Thyroid gland (tissue), 4 donors: ENCODE results near the gene ARL15. TPM values are rescaled to one million over a fixed set of nuclear protein-coding genes. Genes with fewer than 3 reads are reported as not detected.

Source experiments
- DNase-seq, 2 donors: peaks; one replicate each; pipeline ENCODE4 v3.0.0-alpha.2; 2019
- H3K27ac ChIP-seq, 3 donors: fragments of 200-600 bp; sonication (generic); 1 replicate in 2 of 3; 2 replicates in 1 of 3; pipeline ENCODE4 v1.5.1; 2016 to 2019; ENCODE audit warnings: mild to moderate bottlenecking in 1 of 3, moderate library complexity in 1 of 3
- H3K27me3 ChIP-seq: fragments of 200-600 bp; sonication (generic); one replicate; pipeline ENCODE4 v1.5.1; 2019
- H3K36me3 ChIP-seq, 2 donors: fragments of 200-600 bp; sonication (generic); one replicate each; pipeline ENCODE4 v1.5.1; 2016 to 2019
- H3K4me1 ChIP-seq, 2 donors: fragments of 200-600 bp; sonication (generic); one replicate each; pipeline ENCODE4 v1.5.1; 2017 to 2019
- H3K4me3 ChIP-seq, 3 donors: fragments of 200-600 bp; sonication (generic); replicated peaks in 1 of 3; 1 replicate in 2 of 3; 2 replicates in 1 of 3; pipeline ENCODE4 v1.5.1; 2016; ENCODE audit warnings: mild to moderate bottlenecking in 1 of 3
- H3K9me3 ChIP-seq: fragments of 200-600 bp; sonication (generic); one replicate; pipeline ENCODE4 v1.5.1; 2017
- CTCF ChIP-seq, 6 experiments: fragments of 200-600 bp in 3 of 6; fragments of 450-650 bp in 3 of 6; sonication (generic) in 3 of 6; IDR thresholded peaks; one replicate each; pipeline ENCODE4 v1.5.1; 2016 to 2019; ENCODE audit warnings: antibody characterized with exemption in 6 of 6, mild to moderate bottlenecking in 2 of 6, inconsistent platforms in 1 of 6, moderate library complexity in 1 of 6
- POLR2A ChIP-seq, 2 donors: fragments of 450-650 bp; IDR thresholded peaks; one replicate each; pipeline ENCODE4 v1.6.1; 2017; ENCODE audit warnings: antibody characterized with exemption in 2 of 2, mild to moderate bottlenecking in 2 of 2, moderate library complexity in 1 of 2
- WGBS, 2 donors: methylation state at CpG; one replicate each; pipeline ENCODE4 v1.1.5; 2017; 5-methylcytosine and 5-hydroxymethylcytosine counted together
- intact Hi-C: fragments of 100-400 bp; cut with DNase I; formaldehyde crosslinking; loops from one replicate; pipeline ENCODE4 v1.15.1; 2023
- total RNA-seq, 4 donors: library from RNA; depleted of rRNA; stranded (reverse); fragments of >200 nt; gene quantifications; one replicate each; pipeline ENCODE4 v1.2.3, GENCODE V29; 2016

The ARL15 gene
- total RNA-seq, 4 donors from 2014 or later = 23.2 to 39.0 (median 29.5) TPM

- Histone ChIP-seq H3K27ac (no peak overlapping the region), H3K4me3 (no peak overlapping the region), H3K36me3 (no peaks in the 10 kb centered on the region), H3K27me3 (no peaks in the 10 kb centered on the region), H3K4me1 (no peaks in the 10 kb centered on the region), H3K9me3 (no peaks in the 10 kb centered on the region)
- intact Hi-C loops = no loop called here
- no peak for DNase-seq
- no peak for TF ChIP-seq CTCF (IDR thresholded peaks at IDR 0.05)
- no peak for TF ChIP-seq POLR2A (IDR thresholded peaks at IDR 0.05)
- WGBS, 2 donors = 76 to 83% methylated on average over 3 of the region's 3 CpGs
These were observed 98.5 kb downstream of the ARL15 start for GRCh38 chr5:54211912-54212311.

GRCh38 chr5:54207566-54207965, 102.8 kb downstream of the ARL15 start:
- intact Hi-C loops = no loop called here
- Histone ChIP-seq H3K36me3 (no peaks in the 10 kb centered on the region), H3K4me1 (no peaks in the 10 kb centered on the region), H3K9me3 (no peaks in the 10 kb centered on the region), H3K27ac (no peak overlapping the region), H3K27me3 (no peaks in the 10 kb centered on the region), H3K4me3 (no peak overlapping the region)
- no peak for DNase-seq
- WGBS, 2 donors = 88 to 91% methylated on average over 1 of the region's 1 CpG
- TF ChIP-seq POLR2A (IDR thresholded peaks at IDR 0.05) = no peak
- no peak for TF ChIP-seq CTCF (IDR thresholded peaks at IDR 0.05)

GRCh38 chr5:54206580-54207229, 103.7 kb downstream of the ARL15 start:
- no peak overlapping the region for H3K27ac ChIP-seq
- H3K4me1 ChIP-seq = no peaks in the 10 kb centered on the region
- no peaks in the 10 kb centered on the region for H3K27me3 ChIP-seq
- TF ChIP-seq CTCF (IDR thresholded peaks at IDR 0.05) (no peak), POLR2A (IDR thresholded peaks at IDR 0.05) (no peak)
- WGBS, 2 donors = 76 to 83% methylated on average over 7 of the region's 7 CpGs
- intact Hi-C loops = no loop called here
- DNase-seq = no peak
- H3K36me3 ChIP-seq = no peaks in the 10 kb centered on the region
- H3K4me3 ChIP-seq = no peak overlapping the region
- no peaks in the 10 kb centered on the region for H3K9me3 ChIP-seq

GRCh38 chr5:54205918-54206317, 104.5 kb downstream of the ARL15 start:
- Histone ChIP-seq H3K9me3 (no peaks in the 10 kb centered on the region), H3K4me1 (no peaks in the 10 kb centered on the region), H3K27me3 (no peaks in the 10 kb centered on the region), H3K4me3 (no peak overlapping the region), H3K27ac (no peak overlapping the region), H3K36me3 (no peaks in the 10 kb centered on the region)
- 89 to 96% methylated on average over 1 of the region's 1 CpG for WGBS, 2 donors
- no peak for DNase-seq
- intact Hi-C loops = no loop called here
- TF ChIP-seq CTCF (IDR thresholded peaks at IDR 0.05) (no peak), POLR2A (IDR thresholded peaks at IDR 0.05) (no peak)

- WGBS, 2 donors = 74 to 84% methylated on average over 4 of the region's 4 CpGs
- intact Hi-C loops = no loop called here
These were observed 104.9 kb downstream of the ARL15 start for GRCh38 chr5:54205453-54205852.

More at GRCh38 chr5:54205453-54205852, 104.9 kb downstream of the ARL15 start:
- no peak for DNase-seq
- H3K27ac ChIP-seq = no peak overlapping the region
- no peak for TF ChIP-seq POLR2A (IDR thresholded peaks at IDR 0.05)
- no peak for TF ChIP-seq CTCF (IDR thresholded peaks at IDR 0.05)
- no peaks in the 10 kb centered on the region for H3K4me1 ChIP-seq
- H3K36me3 ChIP-seq = no peaks in the 10 kb centered on the region
- H3K4me3 ChIP-seq = no peak overlapping the region
- no peaks in the 10 kb centered on the region for H3K9me3 ChIP-seq
- no peaks in the 10 kb centered on the region for H3K27me3 ChIP-seq
